Activated naive CD4-positive, alpha-beta T cell treated with Interleukin-2 at 50 U/mL for 16 hours (primary cell): ENCODE data around the gene VPS41.

ENCODE experiments used
- DNase-seq: peaks from one replicate; pipeline ENCODE4 v3.0.0-alpha.2; 2020

Gene VPS41

GRCh38 chr7:38851321-38851720 lies 57.7 kb downstream of the VPS41 start:
- no peak for DNase-seq

- no peak for DNase-seq
These were observed 62.7 kb downstream of the VPS41 start for GRCh38 chr7:38846280-38846679.

- DNase-seq: no peak
These were observed 63.9 kb downstream of the VPS41 start for GRCh38 chr7:38844952-38845563.

GRCh38 chr7:38842746-38843145 lies 66.2 kb downstream of the VPS41 start:
- no peak for DNase-seq

GRCh38 chr7:38840736-38841460 lies 68.1 kb downstream of the VPS41 start:
- no peak for DNase-seq

- DNase-seq: no peak
These were observed 69.1 kb downstream of the VPS41 start for GRCh38 chr7:38839851-38840250.

GRCh38 chr7:38838725-38839385 lies 70.1 kb downstream of the VPS41 start:
- no peak for DNase-seq

- no peak for DNase-seq
These were observed 74.6 kb downstream of the VPS41 start for GRCh38 chr7:38834357-38834756.

GRCh38 chr7:38833329-38833728 lies 75.7 kb downstream of the VPS41 start:
- no peak for DNase-seq

- no peak for DNase-seq
These were observed 77.6 kb downstream of the VPS41 start for GRCh38 chr7:38831259-38831996.

GRCh38 chr7:38830826-38831225 lies 78.2 kb downstream of the VPS41 start:
- no peak for DNase-seq

- DNase-seq: no peak
These were observed 79.4 kb downstream of the VPS41 start for GRCh38 chr7:38829488-38830165.

- DNase-seq: no peak
These were observed 81.0 kb downstream of the VPS41 start for GRCh38 chr7:38828026-38828425.

GRCh38 chr7:38825721-38826440 lies 83.1 kb downstream of the VPS41 start:
- no peak for DNase-seq

- no peak for DNase-seq
These were observed 84.0 kb downstream of the VPS41 start for GRCh38 chr7:38824948-38825347.

GRCh38 chr7:38822549-38822948 lies 86.4 kb downstream of the VPS41 start:
- no peak for DNase-seq

- DNase-seq: no peak
These were observed 88.4 kb downstream of the VPS41 start for GRCh38 chr7:38820571-38820970.

GRCh38 chr7:38819463-38819862 lies 89.5 kb downstream of the VPS41 start:
- no peak for DNase-seq

- no peak for DNase-seq
These were observed 91.5 kb downstream of the VPS41 start for GRCh38 chr7:38817526-38817925.

- no peak for DNase-seq
These were observed 95.2 kb downstream of the VPS41 start for GRCh38 chr7:38813768-38814167.

GRCh38 chr7:38806912-38807311 lies 102.1 kb downstream of the VPS41 start:
- no peak for DNase-seq

- no peak for DNase-seq
These were observed 107.2 kb downstream of the VPS41 start for GRCh38 chr7:38801786-38802185.
